H1 (cell line): ENCODE measurements around the gene APH1B. TPM values are rescaled to one million over a fixed set of nuclear protein-coding genes. Genes with fewer than 3 reads are reported as not detected.

Experiments used
- CTCF ChIA-PET: fragments of 300-600 bp; sonication (Branson Sonifier 250); formaldehyde crosslinking; loops from one replicate; lab custom pipeline; 2021; ENCODE audit not compliant: partially characterized antibody; lab: Charles Lee
- POLR2A ChIA-PET: fragments of 300-600 bp; sonication (Branson Sonifier 250); formaldehyde crosslinking; loops from one replicate; lab custom pipeline; 2021; ENCODE audit warnings: inconsistent platforms; ENCODE audit not compliant: partially characterized antibody; lab: Charles Lee
- DNase-seq, 2 experiments: peaks; one replicate each; pipeline versions ENCODE4 v3.0.0 to v3.0.0-alpha.2; 2010 to 2022; ENCODE audit warnings: low spot score in 2 of 2, low read depth in 1 of 2, mixed read lengths in 1 of 2
- FAIRE-seq: peaks from 2 replicates; lab custom pipeline; 2011; peaks lifted over from hg19 to GRCh38; lab: Jason Lieb, UNC
- H2AFZ ChIP-seq: 2 replicates; pipeline ENCODE4 v1.8.1; 2012; ENCODE audit warnings: low read length, inconsistent platforms
- H2AK5ac ChIP-seq: 2 replicates; pipeline ENCODE4 v1.6.1; 2013; ENCODE audit warnings: low read depth, low read length
- H2BK120ac ChIP-seq: replicated peaks from 2 replicates; pipeline ENCODE3; 2013; ENCODE audit warnings: low read depth, low read length, inconsistent platforms
- H2BK12ac ChIP-seq: 2 replicates; pipeline ENCODE4 v1.6.1; 2013; ENCODE audit warnings: low read depth, low read length
- H2BK15ac ChIP-seq: 2 replicates; pipeline ENCODE4 v1.6.1; 2013; ENCODE audit warnings: low read length
- H2BK20ac ChIP-seq: 2 replicates; pipeline ENCODE4 v1.6.1; 2013; ENCODE audit warnings: low read length
- H2BK5ac ChIP-seq: 2 replicates; pipeline ENCODE4 v1.6.1; 2013; ENCODE audit warnings: low read depth, low read length
- H3K14ac ChIP-seq: 2 replicates; pipeline ENCODE4 v1.6.1; 2013; ENCODE audit warnings: inconsistent platforms; ENCODE audit not compliant: insufficient read length
- H3K18ac ChIP-seq: 2 replicates; pipeline ENCODE4 v1.6.1; 2013; ENCODE audit warnings: low read length; ENCODE audit errors: extremely low read depth
- H3K23ac ChIP-seq: 2 replicates; pipeline ENCODE4 v1.6.1; 2013; ENCODE audit warnings: inconsistent platforms; ENCODE audit not compliant: insufficient read length
- H3K23me2 ChIP-seq: 2 replicates; pipeline ENCODE4 v1.6.1; 2013; ENCODE audit warnings: low read depth, low read length
- H3K27ac ChIP-seq: 2 replicates; pipeline ENCODE4 v1.6.1; 2011; ENCODE audit warnings: low read depth, low read length, inconsistent platforms
- H3K27me3 ChIP-seq, 4 experiments: replicated peaks in 1 of 4; 1 replicate in 1 of 4; 2 replicates in 3 of 4; pipeline versions ENCODE4 v1.6.1 to v1.8.1; 2011 to 2013; ENCODE audit warnings: low read length in 3 of 4, mild to moderate bottlenecking in 3 of 4, inconsistent platforms in 2 of 4, mixed read lengths in 2 of 4, moderate library complexity in 1 of 4; ENCODE audit not compliant: control insufficient read depth in 3 of 4, insufficient read depth in 3 of 4; ENCODE audit errors: extremely low read depth in 1 of 4
- H3K36me3 ChIP-seq, 4 experiments: 2 replicates each; pipeline versions ENCODE4 v1.6.1 to v1.8.1; 2011 to 2013; ENCODE audit warnings: mild to moderate bottlenecking in 4 of 4, low read length in 3 of 4, moderate library complexity in 2 of 4, control low read depth in 1 of 4, inconsistent platforms in 1 of 4; ENCODE audit not compliant: insufficient read depth in 4 of 4, control insufficient read depth in 2 of 4
- H3K4ac ChIP-seq: replicated peaks from 2 replicates; pipeline ENCODE3; 2013; ENCODE audit warnings: low read length, low read depth, mixed read lengths, inconsistent platforms; ENCODE audit not compliant: insufficient read length
- H3K4me1 ChIP-seq, 4 experiments: replicated peaks in 1 of 4; 1 replicate in 1 of 4; 2 replicates in 3 of 4; pipeline versions ENCODE4 v1.6.1 to v1.8.1; 2011 to 2013; ENCODE audit warnings: low read length in 3 of 4, inconsistent platforms in 2 of 4, mixed read lengths in 1 of 4; ENCODE audit not compliant: insufficient read depth in 4 of 4, control insufficient read depth in 3 of 4
- H3K4me2 ChIP-seq, 2 experiments: 2 replicates each; pipeline versions ENCODE4 v1.6.1 to v1.8.1; 2011 to 2013; ENCODE audit warnings: low read depth in 2 of 2, low read length in 2 of 2, control low read depth in 1 of 2, inconsistent platforms in 1 of 2, mild to moderate bottlenecking in 1 of 2; ENCODE audit not compliant: insufficient read depth in 1 of 2
- H3K4me3 ChIP-seq, 4 experiments: fragments of 200-600, 300-600 bp in 1 of 4; sonication (generic), shearing (Covaris generic), sonication (Bioruptor Twin) in 1 of 4; 2 replicates each; pipeline versions ENCODE4 v1.5.1 to v1.8.1; 2011 to 2016; ENCODE audit warnings: low read length in 4 of 4, low read depth in 3 of 4, control low read depth in 2 of 4, inconsistent platforms in 2 of 4, mild to moderate bottlenecking in 2 of 4, mixed read lengths in 1 of 4, moderate library complexity in 1 of 4; ENCODE audit not compliant: insufficient read depth in 2 of 4; ENCODE audit errors: extremely low read depth in 1 of 4
- H3K56ac ChIP-seq: replicated peaks from 2 replicates; pipeline ENCODE3; 2013; ENCODE audit warnings: low read depth, mild to moderate bottlenecking, mixed read lengths, low read length, inconsistent platforms; ENCODE audit not compliant: insufficient read length
- H3K79me1 ChIP-seq: 2 replicates; pipeline ENCODE4 v1.6.1; 2013; ENCODE audit warnings: low read depth, low read length, control low read depth
- H3K79me2 ChIP-seq, 2 experiments: 2 replicates each; pipeline versions ENCODE4 v1.6.1 to v1.8.1; 2012 to 2013; ENCODE audit warnings: low read length in 2 of 2, mild to moderate bottlenecking in 2 of 2, inconsistent platforms in 1 of 2; ENCODE audit not compliant: insufficient read depth in 2 of 2, control insufficient read depth in 1 of 2
- H3K9ac ChIP-seq, 4 experiments: replicated peaks in 1 of 4; 1 replicate in 1 of 4; 2 replicates in 3 of 4; pipeline versions ENCODE4 v1.6.1 to v1.8.1; 2011 to 2013; ENCODE audit warnings: low read depth in 3 of 4, low read length in 3 of 4, control low read depth in 2 of 4, mild to moderate bottlenecking in 2 of 4, moderate library complexity in 2 of 4, inconsistent platforms in 1 of 4; ENCODE audit errors: extremely low read depth in 1 of 4
- H3K9me3 ChIP-seq, 2 experiments: 2 replicates each; pipeline versions ENCODE4 v1.6.1 to v1.8.1; 2012 to 2013; ENCODE audit warnings: mild to moderate bottlenecking in 2 of 2, moderate library complexity in 2 of 2, control low read depth in 1 of 2, inconsistent platforms in 1 of 2, low read depth in 1 of 2, low read length in 1 of 2, mixed read lengths in 1 of 2; ENCODE audit not compliant: insufficient read depth in 2 of 2
- H4K20me1 ChIP-seq, 2 experiments: replicated peaks in 1 of 2; 2 replicates each; pipeline versions ENCODE3 to v1.8.1; 2011 to 2013; ENCODE audit warnings: inconsistent platforms in 2 of 2, low read length in 2 of 2, mild to moderate bottlenecking in 1 of 2; ENCODE audit not compliant: insufficient read depth in 2 of 2, control insufficient read depth in 1 of 2
- H4K5ac ChIP-seq: 2 replicates; pipeline ENCODE4 v1.6.1; 2013; ENCODE audit warnings: low read length, low read depth, mixed read lengths, inconsistent platforms; ENCODE audit not compliant: insufficient read length
- H4K8ac ChIP-seq: 2 replicates; pipeline ENCODE4 v1.8.0; 2013; ENCODE audit warnings: mild to moderate bottlenecking, moderate library complexity, low read length, inconsistent platforms; ENCODE audit not compliant: insufficient read depth; ENCODE audit errors: extremely low read depth
- H4K91ac ChIP-seq: replicated peaks from 2 replicates; pipeline ENCODE3; 2013; ENCODE audit warnings: low read length, mixed read lengths, inconsistent platforms; ENCODE audit not compliant: insufficient read length
- ATF3 ChIP-seq: IDR thresholded peaks from 2 replicates; pipeline ENCODE4 v1.6.1; 2011; ENCODE audit warnings: low read depth, mild to moderate bottlenecking, low read length; ENCODE audit not compliant: insufficient read depth
- BRCA1 ChIP-seq: IDR thresholded peaks from 2 replicates; pipeline ENCODE4 v1.6.1; 2012; ENCODE audit warnings: low read depth, low read length, improper control_type of control experiment
- CBX5 ChIP-seq: fragments of 300-800, 300-1000 bp; sonication (generic); IDR thresholded peaks from 2 replicates; pipeline ENCODE4 v1.7.1; 2016; ENCODE audit warnings: antibody characterized with exemption, low read length, low read depth
- CHD1 ChIP-seq: IDR thresholded peaks from 2 replicates; pipeline ENCODE4 v1.6.1; 2012; ENCODE audit warnings: low read depth, low read length, improper control_type of control experiment
- EP300 ChIP-seq, 2 experiments: IDR thresholded peaks; 1 replicate in 1 of 2; 2 replicates in 1 of 2; pipeline ENCODE4 v1.6.1; 2011 to 2012; ENCODE audit warnings: low read depth in 2 of 2, low read length in 2 of 2, mild to moderate bottlenecking in 2 of 2, borderline replicate concordance in 1 of 2, inconsistent platforms in 1 of 2, moderate library complexity in 1 of 2
- GTF2F1 ChIP-seq: IDR thresholded peaks from 2 replicates; pipeline ENCODE4 v1.6.1; 2012; ENCODE audit warnings: low read depth, low read length, improper control_type of control experiment, borderline replicate concordance
- HDAC6 ChIP-seq: IDR thresholded peaks from one replicate; pipeline ENCODE4 v1.7.1; 2012; ENCODE audit warnings: low read depth, mild to moderate bottlenecking, inconsistent platforms, low read length, moderate library complexity
- KDM1A ChIP-seq: fragments of 200-600, 300-600 bp; sonication (generic); IDR thresholded peaks from 2 replicates; pipeline ENCODE4 v1.7.1; 2016; ENCODE audit warnings: mild to moderate bottlenecking, low read length, borderline replicate concordance
- RBBP5 ChIP-seq: IDR thresholded peaks from 2 replicates; pipeline ENCODE4 v1.7.1; 2012; ENCODE audit warnings: low read depth, mild to moderate bottlenecking, inconsistent platforms, low read length, moderate library complexity, borderline replicate concordance
- SIN3A ChIP-seq, 2 experiments: IDR thresholded peaks in 1 of 2; conservative IDR thresholded peaks in 1 of 2; 2 replicates each; pipeline ENCODE4 v1.6.1; 2011 to 2012; ENCODE audit warnings: low read length in 2 of 2, improper control_type of control experiment in 1 of 2, low read depth in 1 of 2, mild to moderate bottlenecking in 1 of 2
- SIX5 ChIP-seq: IDR thresholded peaks from 2 replicates; pipeline ENCODE4 v1.6.1; 2011; ENCODE audit warnings: mild to moderate bottlenecking, low read depth, low read length
- TAF7 ChIP-seq: optimal IDR thresholded peaks from 2 replicates; pipeline ENCODE3; 2011; ENCODE audit warnings: low read depth, mild to moderate bottlenecking, inconsistent platforms, low read length, moderate library complexity, borderline replicate concordance
- TBP ChIP-seq: IDR thresholded peaks from 2 replicates; pipeline ENCODE4 v1.6.1; 2011; ENCODE audit warnings: low read depth, low read length, improper control_type of control experiment
- TCF12 ChIP-seq: IDR thresholded peaks from 2 replicates; pipeline ENCODE4 v1.6.1; 2011; ENCODE audit warnings: low read depth, mild to moderate bottlenecking, low read length
- WGBS, 2 experiments: shearing (Covaris generic) in 1 of 2; methylation state at CpG; one replicate each; pipeline versions ENCODE4 v1.1.6 to v1.1.7; 2013 to 2015; ENCODE audit warnings: low lambda C conversion rate in 2 of 2, mixed read lengths in 2 of 2, inconsistent platforms in 1 of 2, low coverage in 1 of 2, missing lambda C conversion rate in 1 of 2; ENCODE audit not compliant: insufficient replicate concordance in 2 of 2, insufficient coverage in 1 of 2, insufficient read length in 1 of 2; ENCODE audit errors: extremely low coverage in 1 of 2, missing lambda C conversion rate in 1 of 2; 5-methylcytosine and 5-hydroxymethylcytosine counted together
- polyA plus RNA-seq, 7 experiments: library from polyadenylated mRNA; depleted of rRNA in 3 of 7; stranded (reverse) in 5 of 7; unstranded in 2 of 7; fragments of >200 nt in 5 of 7; fragments of 200-250 nt in 2 of 7; gene quantifications; 1 replicate in 5 of 7; 2 replicates in 1 of 7; 4 replicates in 1 of 7; pipeline versions ENCODE4 v1.2.1 to v1.2.3, GENCODE V29; 2011 to 2013; ENCODE audit warnings: missing spikeins in 2 of 7, mixed read lengths in 2 of 7
- total RNA-seq: library from RNA; stranded (reverse); fragmentation: NEBNext Ultra II Directional; extraction: Animal tissue kit (Norgen Biotek cat#: 25700); gene quantifications from 2 replicates; pipeline ENCODE4 v1.2.1, GENCODE V29; 2021

Gene APH1B
- total and polyA plus RNA-seq, 2 of the 8 experiments (the other 6 are each of a cell fraction or from before 2014, with no cell fraction given) = 11.5 to 22.9 TPM

GRCh38 chr15:63314409-63314808, 37.0 kb downstream of the APH1B start:
- H3K23ac ChIP-seq = no peak overlapping the region
- H3K9me3 ChIP-seq = no peaks in the 10 kb centered on the region
- H2BK5ac ChIP-seq = no peak overlapping the region
- no peaks in the 10 kb centered on the region for H3K27me3 ChIP-seq
- no peak for FAIRE-seq
- no peak overlapping the region for H4K5ac ChIP-seq
- 79% methylated on average over 2 of the region's 2 CpGs; no CpG with 5 or more reads in 1 of the 2 experiments for WGBS, 2 experiments
- H2BK15ac ChIP-seq = no peak overlapping the region
- H3K27ac ChIP-seq = no peak overlapping the region
- H3K4me3 ChIP-seq = no peak overlapping the region
- H3K56ac ChIP-seq = no peak overlapping the region
- no peak overlapping the region for H4K91ac ChIP-seq
- H3K9ac ChIP-seq = no peak overlapping the region
- no peak for DNase-seq
- H3K36me3 ChIP-seq = no peaks in the 10 kb centered on the region
- H3K79me2 ChIP-seq = 0 out of 4 replicates have a peak, but pooled peaks cover 0 to 2% of the 10 kb centered on the region in 2 experiments
- H2AFZ ChIP-seq = no peak overlapping the region
- CTCF ChIA-PET = interaction anchor here (1.0 kb wide), 2 partner anchors 16 to 25 kb away, joined by 3 read pairs; no protein-coding TSS in a partner anchor
- no peak overlapping the region for H2BK120ac ChIP-seq
- H2BK20ac ChIP-seq = no peak overlapping the region
- no peak overlapping the region for H3K14ac ChIP-seq
- no peak overlapping the region for H3K4me2 ChIP-seq
- H3K79me1 ChIP-seq = no peaks in the 10 kb centered on the region
- POLR2A ChIA-PET = no interaction called here
- peak overlapping the region; percentile 84 for H2BK12ac ChIP-seq
- H4K20me1 ChIP-seq = no peaks in the 10 kb centered on the region
- H3K4ac ChIP-seq = no peak overlapping the region
- no peak overlapping the region for H4K8ac ChIP-seq
- no peak overlapping the region; the same call in 1 of the 2 replicates for H3K18ac ChIP-seq
- H3K23me2 ChIP-seq = no peaks in the 10 kb centered on the region
- peaks cover 0 to 19% (median 12%) of the 10 kb centered on the region in 4 experiments for H3K4me1 ChIP-seq
- H2AK5ac ChIP-seq = no peak overlapping the region
- TF ChIP-seq TBP (no peak), TAF7 (no peak), KDM1A (no peak), EP300 (IDR thresholded peaks at IDR 0.05; ENCODE audit: borderline replicate concordance in 1 of 2, low read depth in 2 of 2, low read length in 2 of 2) (no peak), GTF2F1 (no peak), TCF12 (no peak), ATF3 (no peak), SIN3A (conservative IDR thresholded peaks at IDR 0.05 in 1 of 2, IDR thresholded peaks at IDR 0.05 in 1 of 2; ENCODE audit: low read depth in 1 of 2, low read length in 2 of 2) (no peak), RBBP5 (no peak), CBX5 (no peak), SIX5 (no peak), BRCA1 (no peak), HDAC6 (no peak), CHD1 (no peak)
